Skeletal muscle satellite cell (primary cell): ENCODE data around the gene SUN5.

ENCODE experiments used
- H3K27me3 ChIP-seq: 2 replicates; pipeline ENCODE4 v1.7.0; 2013; ENCODE audit warnings: low read length; ENCODE audit not compliant: control insufficient read depth, insufficient read depth
- H3K36me3 ChIP-seq: 2 replicates; pipeline ENCODE4 v1.7.0; 2013; ENCODE audit warnings: mild to moderate bottlenecking, control low read depth, low read length; ENCODE audit not compliant: insufficient read depth
- H3K4me1 ChIP-seq: 2 replicates; pipeline ENCODE4 v1.7.0; 2013; ENCODE audit warnings: low read length; ENCODE audit not compliant: control insufficient read depth, insufficient read depth
- H3K4me2 ChIP-seq: 2 replicates; pipeline ENCODE4 v1.7.0; 2013; ENCODE audit warnings: mild to moderate bottlenecking, low read length
- H3K4me3 ChIP-seq: 2 replicates; pipeline ENCODE4 v1.7.0; 2013; ENCODE audit warnings: low read length
- H3K9ac ChIP-seq: 2 replicates; pipeline ENCODE4 v1.7.0; 2013; ENCODE audit warnings: mild to moderate bottlenecking, low read depth, low read length, moderate library complexity
- H3K9me3 ChIP-seq: replicated peaks from 2 replicates; pipeline ENCODE4 v1.7.0; 2013; ENCODE audit warnings: mild to moderate bottlenecking, control low read depth, low read length

Gene SUN5

DNA sequence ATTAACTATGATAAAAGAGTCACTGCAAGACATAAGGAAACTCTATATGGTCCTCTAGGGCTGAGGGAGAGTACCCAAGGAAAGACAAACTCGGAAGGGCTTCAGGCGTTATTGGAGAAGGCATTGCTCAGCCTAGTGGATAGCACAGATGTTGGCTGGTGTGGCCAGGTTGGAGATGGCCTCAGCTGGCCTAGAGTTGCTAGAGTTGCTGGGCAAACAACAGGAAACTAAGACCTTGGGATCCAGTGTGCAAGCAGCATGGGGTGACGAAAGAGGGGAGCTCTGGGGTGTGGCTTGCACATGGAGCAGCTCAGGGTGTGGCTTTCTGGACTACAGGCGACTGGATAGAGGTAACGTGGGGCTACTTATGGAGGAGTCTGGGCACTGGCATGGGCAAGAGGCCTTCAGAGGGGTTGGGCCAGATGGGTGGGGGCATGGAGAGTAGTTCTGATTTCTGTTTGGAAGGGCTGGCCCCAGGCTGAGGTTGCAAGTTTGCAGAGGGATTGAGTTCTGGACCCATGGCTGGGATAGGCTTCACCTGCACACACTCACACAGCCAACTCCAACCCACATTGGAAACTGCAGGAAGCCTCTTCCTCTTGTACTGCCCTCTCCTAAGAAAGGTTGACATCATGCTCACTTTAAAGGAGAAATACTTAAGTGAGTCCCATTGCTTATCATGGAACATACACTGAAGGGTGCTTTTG lies 22.0 kb upstream of the SUN5 start:
- H3K4me3 ChIP-seq: no peak overlapping the region
- H3K36me3 ChIP-seq: no peaks in the 10 kb centered on the region
- H3K9ac ChIP-seq: no peak overlapping the region
- H3K9me3 ChIP-seq: no peaks in the 10 kb centered on the region
- H3K27me3 ChIP-seq: peaks cover 17% of the 10 kb centered on the region
- H3K4me2 ChIP-seq: no peak overlapping the region
- H3K4me1 ChIP-seq: no peaks in the 10 kb centered on the region

- Histone ChIP-seq H3K9ac (no peak overlapping the region), H3K27me3 (peaks cover 17% of the 10 kb centered on the region), H3K4me3 (no peak overlapping the region), H3K4me2 (no peak overlapping the region), H3K9me3 (no peaks in the 10 kb centered on the region), H3K36me3 (no peaks in the 10 kb centered on the region), H3K4me1 (no peaks in the 10 kb centered on the region)
These were observed 21.2 kb upstream of the SUN5 start for GRCh38 chr20:33025318-33025876.

DNA sequence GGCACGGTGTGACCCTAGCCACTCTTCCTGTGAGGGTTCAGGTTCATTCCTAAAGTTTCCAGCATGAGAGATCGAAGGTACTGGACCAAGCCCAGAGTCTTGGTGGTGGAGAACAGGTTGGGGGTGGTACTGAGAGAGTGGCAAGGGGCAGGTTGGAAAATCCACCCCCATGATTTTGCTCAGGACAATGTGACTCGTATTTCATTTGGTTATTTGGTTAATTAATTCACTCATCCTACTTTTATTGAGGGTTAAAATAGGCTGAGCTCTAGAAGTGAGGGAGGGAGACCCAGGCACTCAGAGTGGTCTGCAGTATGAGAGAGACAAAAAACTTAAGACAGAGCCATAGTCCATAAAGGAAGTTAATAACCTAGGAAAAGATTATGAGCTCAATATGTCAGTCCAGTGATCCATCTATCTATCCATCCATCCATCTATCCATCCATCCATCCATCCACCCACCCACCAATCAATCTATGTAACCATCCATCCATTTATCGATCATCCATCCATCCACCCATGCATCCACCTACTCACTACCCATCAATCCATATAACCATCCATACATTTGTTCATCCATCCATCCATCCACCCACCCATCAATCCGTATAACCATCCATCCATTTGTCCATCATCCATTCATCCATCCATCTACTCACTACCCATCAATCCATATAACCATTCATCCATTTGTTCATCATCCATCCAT lies 20.5 kb upstream of the SUN5 start:
- Histone ChIP-seq H3K9me3 (no peaks in the 10 kb centered on the region), H3K9ac (no peak overlapping the region), H3K36me3 (no peaks in the 10 kb centered on the region), H3K4me2 (no peak overlapping the region), H3K4me1 (no peaks in the 10 kb centered on the region), H3K27me3 (peaks cover 16% of the 10 kb centered on the region), H3K4me3 (no peak overlapping the region)

- Histone ChIP-seq H3K4me1 (no peaks in the 10 kb centered on the region), H3K36me3 (no peaks in the 10 kb centered on the region), H3K9me3 (no peaks in the 10 kb centered on the region), H3K27me3 (peaks cover 16% of the 10 kb centered on the region), H3K9ac (no peak overlapping the region), H3K4me2 (no peak overlapping the region), H3K4me3 (no peak overlapping the region)
These were observed 20.0 kb upstream of the SUN5 start for GRCh38 chr20:33024243-33024560.

- H3K9ac ChIP-seq: no peak overlapping the region
- no peaks in the 10 kb centered on the region for H3K9me3 ChIP-seq
- H3K4me3 ChIP-seq: no peak overlapping the region
- H3K4me2 ChIP-seq: no peak overlapping the region
- H3K4me1 ChIP-seq: no peaks in the 10 kb centered on the region
- no peaks in the 10 kb centered on the region for H3K36me3 ChIP-seq
- peaks cover 16% of the 10 kb centered on the region for H3K27me3 ChIP-seq
These were observed 19.4 kb upstream of the SUN5 start for GRCh38 chr20:33023439-33024242.

DNA sequence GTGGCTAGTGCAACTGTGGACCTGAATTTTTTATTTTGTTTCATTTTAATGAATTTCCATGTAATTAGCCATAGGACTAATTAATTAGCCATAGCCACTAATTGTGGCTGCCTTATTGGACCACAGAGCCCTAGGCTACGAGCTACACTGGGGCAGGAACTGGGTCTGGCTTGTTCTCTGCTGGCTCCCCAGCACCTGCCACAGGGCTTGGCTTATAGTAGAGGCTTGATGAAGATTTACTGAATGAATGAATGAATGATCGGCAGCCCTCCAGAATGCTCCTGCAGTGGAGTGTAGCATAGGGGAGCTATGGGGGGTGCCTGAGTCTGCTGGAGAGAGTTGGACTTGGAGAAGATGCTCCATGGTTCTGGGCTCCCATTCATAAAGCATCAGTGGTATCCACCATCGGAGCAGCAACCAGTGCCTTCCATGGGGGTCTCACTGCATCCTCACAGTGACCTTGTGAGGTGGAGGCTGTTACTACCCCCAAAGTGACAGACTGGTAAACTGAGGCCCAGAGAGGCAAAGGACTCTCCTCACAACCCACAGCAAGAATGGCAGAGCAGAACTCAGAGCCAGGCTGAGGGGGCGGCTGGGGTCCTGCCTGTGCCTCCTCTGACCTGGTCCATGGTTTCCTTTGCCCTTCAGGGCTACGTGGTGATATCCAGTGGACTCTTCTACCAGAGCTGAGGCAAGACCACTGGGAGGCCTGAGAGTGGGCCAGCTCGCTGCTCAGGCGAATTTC lies 18.6 kb upstream of the SUN5 start:
- Histone ChIP-seq H3K9me3 (no peaks in the 10 kb centered on the region), H3K27me3 (peaks cover 21% of the 10 kb centered on the region), H3K4me3 (no peak overlapping the region), H3K9ac (no peak overlapping the region), H3K4me2 (no peak overlapping the region), H3K36me3 (no peaks in the 10 kb centered on the region), H3K4me1 (no peaks in the 10 kb centered on the region)

DNA sequence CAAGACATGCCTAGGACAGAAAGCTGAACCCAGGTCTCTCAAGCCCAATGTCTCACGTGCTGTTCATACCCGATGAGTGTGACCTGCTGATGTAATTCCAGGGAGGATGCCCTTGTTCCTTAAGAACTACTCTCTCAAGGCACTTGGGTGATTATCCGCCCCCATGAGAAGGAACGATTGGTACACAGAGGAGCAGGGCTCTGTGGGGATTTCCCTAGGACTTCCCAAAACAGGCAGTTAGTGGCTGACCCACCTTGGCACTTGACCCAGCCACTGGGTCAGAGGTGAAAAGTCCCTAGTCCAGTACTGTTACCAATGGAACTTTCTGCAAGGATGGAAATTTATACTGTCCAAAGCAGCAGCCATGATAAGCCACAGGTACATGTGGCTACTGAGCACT lies 18.1 kb upstream of the SUN5 start:
- Histone ChIP-seq H3K9ac (no peak overlapping the region), H3K4me1 (no peaks in the 10 kb centered on the region), H3K9me3 (no peaks in the 10 kb centered on the region), H3K36me3 (no peaks in the 10 kb centered on the region), H3K4me2 (no peak overlapping the region), H3K4me3 (no peak overlapping the region), H3K27me3 (peaks cover 24% of the 10 kb centered on the region)

DNA sequence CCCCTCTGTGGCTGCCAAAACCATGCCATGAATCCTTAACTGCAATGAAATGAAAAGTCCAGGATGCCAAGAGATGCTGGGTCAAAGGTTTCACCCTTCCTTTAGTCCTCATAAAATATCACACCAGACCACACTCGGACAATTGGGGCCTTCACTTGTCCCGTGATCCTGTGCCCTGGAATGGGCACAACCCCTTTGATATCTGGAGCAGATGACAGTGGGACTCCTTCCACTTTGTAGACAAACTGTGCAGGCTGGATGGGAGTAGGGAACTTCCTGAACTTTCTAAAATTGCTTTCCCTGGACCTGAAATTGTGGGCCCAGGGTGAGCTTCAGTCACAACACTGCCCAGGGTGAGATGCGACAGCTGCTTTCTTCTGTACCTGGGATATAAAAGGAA lies 17.6 kb upstream of the SUN5 start:
- no peak overlapping the region for H3K9ac ChIP-seq
- no peak overlapping the region for H3K4me2 ChIP-seq
- peaks cover 26% of the 10 kb centered on the region for H3K27me3 ChIP-seq
- H3K4me3 ChIP-seq: no peak overlapping the region
- no peaks in the 10 kb centered on the region for H3K9me3 ChIP-seq
- no peaks in the 10 kb centered on the region for H3K4me1 ChIP-seq
- no peaks in the 10 kb centered on the region for H3K36me3 ChIP-seq

- H3K4me1 ChIP-seq: no peaks in the 10 kb centered on the region
- H3K9me3 ChIP-seq: no peaks in the 10 kb centered on the region
- no peaks in the 10 kb centered on the region for H3K36me3 ChIP-seq
- H3K4me2 ChIP-seq: no peak overlapping the region
- H3K9ac ChIP-seq: no peak overlapping the region
- H3K4me3 ChIP-seq: no peak overlapping the region
- H3K27me3 ChIP-seq: peaks cover 37% of the 10 kb centered on the region
These were observed 16.3 kb upstream of the SUN5 start for GRCh38 chr20:33020278-33021161.

DNA sequence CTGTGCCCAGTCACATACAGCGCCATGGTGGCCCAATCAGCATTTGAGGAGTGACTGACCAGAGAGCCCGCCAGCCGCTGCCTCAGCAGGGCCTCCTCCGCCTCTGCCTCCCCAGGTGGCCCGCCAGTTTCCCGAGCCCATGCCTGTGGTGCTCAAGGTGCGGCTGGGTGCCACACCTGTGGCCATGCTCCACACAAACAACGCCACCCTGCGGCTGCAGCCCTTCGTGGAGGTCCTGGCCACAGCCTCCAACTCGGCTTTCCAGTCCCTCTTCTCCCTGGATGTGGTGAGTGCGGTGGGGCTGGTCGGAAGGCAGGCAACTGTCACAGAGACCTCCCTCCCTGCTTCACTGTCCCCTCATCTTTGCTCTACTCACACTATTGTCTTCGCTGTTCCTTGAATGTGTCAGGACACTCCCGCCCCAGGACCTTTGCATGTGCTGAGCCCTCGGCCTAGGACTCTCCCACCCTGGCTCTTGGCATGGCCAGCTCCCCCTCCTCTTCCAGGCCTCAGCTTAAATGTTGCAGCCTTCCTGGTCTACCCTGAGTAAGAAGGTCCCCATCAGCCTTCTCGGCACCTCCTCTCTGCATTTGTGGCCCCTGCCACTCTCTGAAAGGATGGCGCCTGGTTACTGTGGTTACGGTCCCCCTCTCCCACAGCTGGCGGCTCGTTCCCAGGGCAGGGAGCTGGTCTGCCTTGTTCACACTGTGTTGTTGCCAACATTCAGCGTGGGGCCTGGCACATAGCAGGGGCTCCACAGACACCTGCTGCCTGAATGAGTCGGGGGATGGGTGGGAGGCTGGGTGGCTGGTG lies 15.4 kb upstream of the SUN5 start:
- Histone ChIP-seq H3K9me3 (no peaks in the 10 kb centered on the region), H3K9ac (no peak overlapping the region), H3K4me2 (no peak overlapping the region), H3K4me1 (no peaks in the 10 kb centered on the region), H3K36me3 (no peaks in the 10 kb centered on the region), H3K4me3 (no peak overlapping the region), H3K27me3 (peaks cover 42% of the 10 kb centered on the region)
